GM12801 (cell line): ENCODE data around the gene RRP15.

Source experiments
- CTCF ChIP-seq: IDR thresholded peaks from one replicate; pipeline ENCODE4 v1.5.1; 2011; ENCODE audit warnings: control low read depth; ENCODE audit not compliant: insufficient read length; ENCODE audit errors: extremely low read depth

Gene RRP15

GRCh38 chr1:218257371-218257770 is 27.7 kb upstream of the RRP15 start:
- TF ChIP-seq CTCF, result no peak

DNA sequence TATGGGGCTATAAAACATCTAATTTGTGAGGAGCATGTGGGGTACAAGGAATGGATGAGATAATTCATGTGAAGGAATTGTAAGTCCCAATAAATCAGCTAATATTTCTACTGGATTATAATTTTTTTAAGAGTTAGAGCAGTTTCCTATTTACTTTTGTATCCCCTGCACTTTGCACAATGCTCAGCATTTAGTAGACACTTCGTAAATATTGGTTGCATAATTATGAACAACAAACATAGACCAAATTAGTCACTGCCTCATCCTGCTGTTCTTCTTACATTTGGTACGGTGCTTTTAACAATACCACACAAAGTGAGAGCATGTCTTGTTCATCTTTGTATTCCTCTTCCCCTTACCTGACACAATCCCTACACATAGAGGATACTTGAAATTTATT is 27.1 kb upstream of the RRP15 start:
- no peak for TF ChIP-seq CTCF

GRCh38 chr1:218259339-218259738 is 25.8 kb upstream of the RRP15 start:
- TF ChIP-seq CTCF, result no peak

GRCh38 chr1:218259800-218260199 is 25.3 kb upstream of the RRP15 start:
- TF ChIP-seq CTCF, result no peak

DNA sequence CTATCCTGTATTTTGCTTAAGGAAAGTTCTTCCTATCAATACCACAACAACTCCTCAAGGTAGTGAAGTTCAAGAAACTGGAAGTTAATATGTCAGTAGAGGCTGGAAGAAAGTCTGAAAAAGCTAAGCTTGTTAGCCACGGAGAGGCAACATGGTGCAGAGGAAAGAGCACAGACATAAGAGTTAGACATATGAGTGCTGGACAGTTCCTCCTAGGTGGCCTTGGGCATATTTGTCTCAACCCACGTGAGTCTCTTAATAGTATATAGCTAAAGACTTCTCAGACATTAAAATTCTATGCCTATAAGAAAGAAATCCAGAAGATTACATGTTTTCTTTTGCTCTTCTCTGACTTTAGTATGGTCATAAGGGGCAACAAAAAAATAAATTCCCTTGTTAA is 22.8 kb upstream of the RRP15 start:
- TF ChIP-seq CTCF, result no peak

DNA sequence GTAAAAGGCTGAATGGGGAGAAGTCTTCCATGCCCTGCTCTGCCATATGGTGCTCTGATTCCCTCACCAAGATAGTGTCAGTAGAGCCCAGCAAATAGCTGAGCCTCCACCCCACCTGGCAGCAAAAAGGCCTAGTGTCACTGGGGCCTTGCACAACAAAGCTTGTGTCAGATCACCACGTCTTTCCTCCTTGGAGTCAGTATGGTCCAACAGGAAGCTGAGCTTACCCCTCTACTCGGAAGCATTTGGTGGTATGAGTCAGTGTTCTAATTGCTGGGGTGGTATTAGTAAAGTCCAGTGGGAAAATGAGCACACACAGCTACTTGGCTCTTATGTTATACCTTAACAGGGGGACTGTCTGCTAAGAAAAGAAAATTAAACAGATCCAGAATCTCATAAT is 18.7 kb upstream of the RRP15 start:
- no peak for TF ChIP-seq CTCF

DNA sequence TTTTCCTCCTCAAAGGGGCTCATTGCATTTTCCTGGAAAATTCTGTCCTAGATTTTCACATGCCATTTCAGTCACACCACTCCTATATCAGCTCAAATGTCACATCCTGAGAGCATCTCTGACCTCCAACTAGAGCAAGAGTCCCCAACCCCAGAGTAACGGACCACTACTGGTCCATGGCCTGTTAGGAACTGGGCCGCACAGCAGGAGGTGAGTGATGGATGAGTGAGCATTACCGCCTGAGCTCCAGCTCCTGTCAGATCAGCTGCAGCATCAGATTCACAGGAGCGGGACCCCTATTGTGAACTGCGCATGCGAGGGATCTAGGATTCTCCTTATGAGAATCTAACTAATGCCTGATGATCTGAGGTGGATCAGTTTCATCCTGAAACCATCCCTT is 12.7 kb upstream of the RRP15 start:
- TF ChIP-seq CTCF, result no peak
